SK-N-SH (cell line): ENCODE data around the gene COL25A1.

Experiments used
- RCOR1 ChIP-seq: fragments of 150-350 bp; IDR thresholded peaks from 2 replicates; pipeline ENCODE4 v1.6.1; 2017; ENCODE audit warnings: antibody characterized with exemption, low read length
- TEAD4 ChIP-seq: IDR thresholded peaks from 2 replicates; pipeline ENCODE4 v1.4.0; 2012; ENCODE audit warnings: mild to moderate bottlenecking, borderline replicate concordance; ENCODE audit not compliant: insufficient read depth
- TF ChIP-seq, protein P1 (sequence below): fragments of 200-600 bp; sonication (generic); IDR thresholded peaks from 2 replicates; pipeline ENCODE4 v1.6.1; 2017; ENCODE audit warnings: antibody characterized with exemption, mild to moderate bottlenecking, moderate library complexity

DNA sequence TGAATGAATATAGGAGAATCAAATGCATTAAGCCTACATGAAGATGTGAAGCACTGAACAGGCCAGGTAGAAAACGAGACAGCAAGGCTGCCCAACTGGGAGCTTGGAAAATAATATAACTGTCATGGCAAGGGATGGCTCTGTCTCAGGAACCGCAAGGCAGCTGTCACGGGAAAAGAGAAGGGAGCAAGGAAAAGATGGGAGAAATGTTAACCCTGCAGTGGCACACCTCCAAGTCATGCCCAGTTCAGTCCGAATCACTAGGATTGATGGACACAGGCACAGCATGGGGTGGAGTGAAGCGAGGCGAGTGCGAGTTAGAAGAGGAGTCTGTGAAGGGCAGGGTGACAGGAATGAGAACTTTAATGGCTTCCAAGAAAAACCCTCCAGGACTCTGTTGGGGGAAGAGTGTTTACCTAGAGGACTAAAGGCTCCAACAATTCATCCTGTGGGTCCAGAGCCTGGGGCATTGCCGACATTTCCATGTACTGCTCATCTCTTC, 395.5 kb downstream of the COL25A1 start:
- no peak for TF ChIP-seq RCOR1
- TF ChIP-seq, protein P1, sequence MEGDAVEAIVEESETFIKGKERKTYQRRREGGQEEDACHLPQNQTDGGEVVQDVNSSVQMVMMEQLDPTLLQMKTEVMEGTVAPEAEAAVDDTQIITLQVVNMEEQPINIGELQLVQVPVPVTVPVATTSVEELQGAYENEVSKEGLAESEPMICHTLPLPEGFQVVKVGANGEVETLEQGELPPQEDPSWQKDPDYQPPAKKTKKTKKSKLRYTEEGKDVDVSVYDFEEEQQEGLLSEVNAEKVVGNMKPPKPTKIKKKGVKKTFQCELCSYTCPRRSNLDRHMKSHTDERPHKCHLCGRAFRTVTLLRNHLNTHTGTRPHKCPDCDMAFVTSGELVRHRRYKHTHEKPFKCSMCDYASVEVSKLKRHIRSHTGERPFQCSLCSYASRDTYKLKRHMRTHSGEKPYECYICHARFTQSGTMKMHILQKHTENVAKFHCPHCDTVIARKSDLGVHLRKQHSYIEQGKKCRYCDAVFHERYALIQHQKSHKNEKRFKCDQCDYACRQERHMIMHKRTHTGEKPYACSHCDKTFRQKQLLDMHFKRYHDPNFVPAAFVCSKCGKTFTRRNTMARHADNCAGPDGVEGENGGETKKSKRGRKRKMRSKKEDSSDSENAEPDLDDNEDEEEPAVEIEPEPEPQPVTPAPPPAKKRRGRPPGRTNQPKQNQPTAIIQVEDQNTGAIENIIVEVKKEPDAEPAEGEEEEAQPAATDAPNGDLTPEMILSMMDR = no peak
- no peak for TF ChIP-seq TEAD4
